Measurements from ENCODE around the gene OLIG2.

Gene OLIG2

DNA sequence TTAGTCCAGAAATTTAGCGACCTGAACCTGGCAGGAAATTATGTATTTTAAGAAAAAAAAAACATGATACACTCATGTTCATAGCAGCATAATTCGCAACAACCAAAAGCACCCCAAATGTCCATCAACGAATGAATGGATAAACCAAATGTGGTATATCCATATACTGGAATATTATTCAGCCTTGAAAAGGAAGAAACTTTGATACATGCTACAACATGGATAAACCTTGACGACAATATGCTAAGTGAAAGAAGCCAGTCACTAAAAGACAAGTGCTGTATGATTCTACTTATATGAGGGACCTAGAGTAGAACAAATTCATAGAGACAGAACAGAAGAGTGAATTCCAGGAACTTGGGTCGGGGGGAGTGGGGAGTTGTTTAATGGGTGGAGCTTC is 43.5 kb downstream of the OLIG2 start:
- DNase-seq: no peak

DNA sequence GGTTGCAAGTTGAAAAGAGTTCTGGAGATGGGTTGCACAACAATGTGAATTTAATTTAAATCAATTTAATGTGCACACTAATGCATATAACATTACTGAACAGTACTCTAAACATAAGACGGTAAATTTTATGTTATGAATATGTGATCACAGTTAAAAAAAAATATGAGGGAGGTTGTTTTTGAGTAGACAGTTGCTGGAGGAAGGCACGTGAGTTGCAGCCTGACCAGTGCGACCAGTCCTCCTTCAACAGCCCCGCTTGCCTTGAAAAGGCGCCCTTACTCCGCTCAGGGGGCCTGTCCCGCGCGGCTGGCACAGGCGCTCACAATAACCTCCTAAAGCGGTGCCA is 43.9 kb downstream of the OLIG2 start:
- DNase-seq: no peak

DNA sequence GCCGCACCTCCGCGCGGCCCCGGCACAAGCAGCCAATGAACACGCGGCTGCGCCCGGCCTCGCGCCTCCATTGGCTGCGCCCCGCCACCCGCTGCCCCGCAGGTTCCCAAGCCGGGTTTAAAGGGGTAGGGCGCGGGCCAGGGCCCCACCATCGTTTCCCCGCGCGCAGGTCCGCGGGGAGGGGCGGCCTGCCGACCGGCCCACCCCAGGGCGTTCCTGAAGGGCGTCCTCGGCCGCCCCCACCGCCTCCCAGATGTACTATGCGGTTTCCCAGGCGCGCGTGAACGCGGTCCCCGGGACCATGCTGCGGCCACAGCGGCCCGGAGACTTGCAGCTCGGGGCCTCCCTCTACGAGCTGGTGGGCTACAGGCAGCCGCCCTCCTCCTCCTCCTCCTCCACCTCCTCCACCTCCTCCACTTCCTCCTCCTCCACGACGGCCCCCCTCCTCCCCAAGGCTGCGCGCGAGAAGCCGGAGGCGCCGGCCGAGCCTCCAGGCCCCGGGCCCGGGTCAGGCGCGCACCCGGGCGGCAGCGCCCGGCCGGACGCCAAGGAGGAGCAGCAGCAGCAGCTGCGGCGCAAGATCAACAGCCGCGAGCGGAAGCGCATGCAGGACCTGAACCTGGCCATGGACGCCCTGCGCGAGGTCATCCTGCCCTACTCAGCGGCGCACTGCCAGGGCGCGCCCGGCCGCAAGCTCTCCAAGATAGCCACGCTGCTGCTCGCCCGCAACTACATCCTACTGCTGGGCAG is 44.4 kb downstream of the OLIG2 start, which contains the start of gene OLIG1:
Gene OLIG1, plus strand, starts transcription at position 148 of the 750 bp plus-strand sequence. Its CDS starts 106 bp downstream, at position 254.
- no peak for DNase-seq

DNA sequence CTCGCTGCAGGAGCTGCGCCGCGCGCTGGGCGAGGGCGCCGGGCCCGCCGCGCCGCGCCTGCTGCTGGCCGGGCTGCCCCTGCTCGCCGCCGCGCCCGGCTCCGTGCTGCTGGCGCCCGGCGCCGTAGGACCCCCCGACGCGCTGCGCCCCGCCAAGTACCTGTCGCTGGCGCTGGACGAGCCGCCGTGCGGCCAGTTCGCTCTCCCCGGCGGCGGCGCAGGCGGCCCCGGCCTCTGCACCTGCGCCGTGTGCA is 44.9 kb downstream of the OLIG2 start:
- DNase-seq: no peak

DNA sequence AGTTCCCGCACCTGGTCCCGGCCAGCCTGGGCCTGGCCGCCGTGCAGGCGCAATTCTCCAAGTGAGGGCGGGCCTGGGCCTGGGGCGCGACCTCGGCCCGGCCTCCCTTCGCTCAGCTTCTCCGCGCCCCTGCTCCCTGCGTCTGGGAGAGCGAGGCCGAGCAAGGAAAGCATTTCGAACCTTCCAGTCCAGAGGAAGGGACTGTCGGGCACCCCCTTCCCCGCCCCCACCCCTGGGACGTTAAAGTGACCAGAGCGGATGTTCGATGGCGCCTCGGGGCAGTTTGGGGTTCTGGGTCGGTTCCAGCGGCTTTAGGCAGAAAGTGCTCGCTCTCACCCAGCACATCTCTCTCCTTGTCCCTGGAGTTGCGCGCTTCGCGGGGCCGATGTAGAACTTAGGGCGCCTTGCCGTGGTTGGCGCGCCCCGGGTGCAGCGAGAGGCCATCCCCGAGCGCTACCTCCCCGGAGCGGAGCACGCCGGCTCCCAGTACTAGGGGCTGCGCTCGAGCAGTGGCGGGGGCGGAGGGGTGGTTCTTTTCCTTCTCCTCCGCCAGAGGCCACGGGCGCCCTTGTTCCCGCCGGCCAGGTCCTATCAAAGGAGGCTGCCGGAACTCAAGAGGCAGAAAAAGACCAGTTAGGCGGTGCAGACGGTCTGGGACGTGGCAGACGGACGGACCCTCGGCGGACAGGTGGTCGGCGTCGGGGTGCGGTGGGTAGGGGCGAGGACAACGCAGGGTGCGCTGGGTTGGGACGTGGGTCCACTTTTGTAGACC is 45.4 kb downstream of the OLIG2 start:
- no peak for DNase-seq

DNA sequence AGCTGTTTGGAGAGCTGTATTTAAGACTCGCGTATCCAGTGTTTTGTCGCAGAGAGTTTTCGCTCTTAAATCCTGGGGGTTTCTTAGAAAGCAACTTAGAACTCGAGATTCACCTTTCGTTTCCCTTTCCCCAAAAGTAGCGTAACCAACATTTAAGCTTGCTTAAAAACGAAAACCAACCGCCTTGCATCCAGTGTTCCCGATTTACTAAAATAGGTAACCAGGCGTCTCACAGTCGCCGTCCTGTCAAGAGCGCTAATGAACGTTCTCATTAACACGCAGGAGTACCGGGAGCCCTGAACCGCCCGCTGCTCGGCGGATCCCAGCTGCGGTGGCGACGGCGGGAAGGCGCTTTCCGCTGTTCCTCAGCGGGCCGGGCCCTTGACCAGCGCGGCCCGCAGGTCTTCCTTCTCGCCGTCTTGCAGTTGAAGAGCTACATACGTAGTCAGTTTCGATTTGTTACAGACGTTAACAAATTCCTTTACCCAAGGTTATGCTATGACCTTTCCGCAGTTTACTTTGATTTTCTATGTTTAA is 46.1 kb downstream of the OLIG2 start:
- DNase-seq: no peak

DNA sequence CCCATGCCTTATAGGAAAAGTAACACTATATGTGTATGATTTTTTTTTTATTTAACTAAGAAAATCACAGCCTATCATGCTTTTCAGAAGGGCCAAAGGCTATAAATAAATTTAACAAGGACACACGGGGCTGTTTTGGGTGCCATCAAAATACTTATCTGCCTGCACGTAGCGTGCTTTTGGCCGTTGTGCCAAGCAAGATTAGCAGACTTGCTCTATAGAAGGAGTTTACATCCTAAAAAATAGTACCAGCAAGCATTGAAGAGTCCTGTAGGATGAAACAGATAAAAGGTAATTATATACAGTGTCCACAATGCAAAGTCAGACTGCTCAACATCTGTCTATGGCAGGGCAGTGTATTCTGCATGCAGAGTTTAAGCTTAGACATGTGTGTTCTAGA is 47.9 kb downstream of the OLIG2 start:
- DNase-seq: no peak

DNA sequence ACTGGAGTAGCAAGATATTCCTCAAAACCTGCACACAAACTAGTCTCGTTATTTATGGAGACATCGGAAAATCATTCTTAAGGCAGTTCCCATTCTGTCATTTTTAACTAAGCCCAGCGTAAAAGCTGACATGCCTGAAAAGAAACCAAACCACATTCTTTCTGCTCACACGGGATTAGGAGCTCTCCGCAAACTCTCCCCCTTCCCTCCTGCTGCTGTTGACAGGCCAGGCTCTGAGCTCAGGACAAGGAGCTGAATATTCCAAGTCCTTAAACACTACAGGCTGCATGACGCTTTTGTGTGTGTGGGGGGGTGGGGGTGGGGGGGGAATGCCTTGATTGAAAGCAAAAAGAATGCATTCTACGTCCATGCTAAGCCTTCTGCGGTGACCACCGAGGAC is 49.4 kb downstream of the OLIG2 start:
- no peak for DNase-seq

DNA sequence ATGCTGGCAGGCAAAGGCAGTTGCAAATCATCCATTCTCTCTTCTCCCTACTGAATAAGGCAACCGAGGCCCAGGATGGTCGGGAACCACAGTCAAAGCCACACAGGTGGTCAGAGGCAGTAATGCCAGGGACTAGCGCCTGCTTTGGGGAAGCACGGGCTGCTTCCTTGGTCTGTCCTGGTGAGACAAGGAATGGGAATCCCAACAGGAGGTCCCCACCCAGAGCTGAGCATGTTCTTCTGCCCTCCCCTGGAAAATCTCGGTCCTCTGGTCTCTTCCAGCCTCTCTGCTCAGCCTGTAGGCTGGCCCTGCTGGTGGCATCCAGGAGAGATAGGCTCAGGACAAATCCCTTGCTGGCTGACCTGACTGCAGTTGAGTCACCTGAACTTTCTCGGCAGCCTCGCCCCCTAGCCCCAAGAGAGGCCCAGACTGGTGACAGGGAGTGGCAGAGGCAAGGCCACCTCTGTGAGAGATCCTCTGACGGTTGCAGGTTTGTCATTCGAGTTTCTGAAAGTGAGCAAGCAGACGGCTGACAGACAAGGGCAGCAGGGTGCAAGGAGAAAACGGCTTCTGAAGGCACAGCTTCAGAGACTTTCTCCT is 50.0 kb downstream of the OLIG2 start:
- no peak for DNase-seq

DNA sequence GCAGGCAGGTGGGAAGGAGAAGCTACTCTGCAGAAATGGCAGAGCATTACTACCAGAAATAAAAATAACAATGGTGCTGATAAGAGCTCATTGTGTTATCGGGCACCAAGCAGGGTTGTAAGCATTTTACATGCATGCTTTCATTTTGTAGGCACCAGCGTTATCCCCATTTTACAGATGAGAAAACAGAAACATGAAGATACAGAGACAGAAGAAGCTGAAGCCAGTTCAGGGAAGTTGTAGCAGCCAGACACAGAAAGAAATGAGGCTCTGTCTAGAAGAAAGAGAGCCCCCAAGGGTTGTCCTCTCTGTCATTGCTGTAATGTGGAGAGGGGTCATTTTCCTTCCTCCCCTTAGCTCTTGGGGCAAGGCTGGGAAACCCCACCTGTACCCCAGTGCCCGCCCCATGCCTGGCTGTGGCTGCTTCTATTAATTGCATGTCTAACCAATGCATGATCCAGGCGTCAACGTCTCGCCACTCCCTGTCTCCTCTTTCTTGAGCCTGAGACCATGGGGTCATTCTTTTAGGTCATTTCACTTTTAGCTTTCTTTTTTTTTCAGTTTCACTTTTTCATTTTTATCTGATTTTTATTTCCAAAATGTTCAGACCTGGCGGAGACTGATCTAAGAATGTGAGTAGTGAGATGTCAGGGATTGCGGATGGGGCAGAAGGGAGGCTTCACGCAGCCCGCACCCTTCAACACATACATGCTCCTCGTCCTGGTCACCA is 51.0 kb downstream of the OLIG2 start:
- no peak for DNase-seq

Measured in fibroblast of skin of right quadriceps (primary cell).